GM19351 (cell line): ENCODE measurements around the gene PBX3.

ENCODE experiments used
- ATAC-seq: cut with Tn5 transposase; IDR thresholded peaks from one replicate; pipeline ENCODE4 v1.9.1; 2021; ENCODE audit warnings: mild to moderate bottlenecking, moderate library complexity; ENCODE audit not compliant: unreplicated experiment

Gene PBX3

DNA sequence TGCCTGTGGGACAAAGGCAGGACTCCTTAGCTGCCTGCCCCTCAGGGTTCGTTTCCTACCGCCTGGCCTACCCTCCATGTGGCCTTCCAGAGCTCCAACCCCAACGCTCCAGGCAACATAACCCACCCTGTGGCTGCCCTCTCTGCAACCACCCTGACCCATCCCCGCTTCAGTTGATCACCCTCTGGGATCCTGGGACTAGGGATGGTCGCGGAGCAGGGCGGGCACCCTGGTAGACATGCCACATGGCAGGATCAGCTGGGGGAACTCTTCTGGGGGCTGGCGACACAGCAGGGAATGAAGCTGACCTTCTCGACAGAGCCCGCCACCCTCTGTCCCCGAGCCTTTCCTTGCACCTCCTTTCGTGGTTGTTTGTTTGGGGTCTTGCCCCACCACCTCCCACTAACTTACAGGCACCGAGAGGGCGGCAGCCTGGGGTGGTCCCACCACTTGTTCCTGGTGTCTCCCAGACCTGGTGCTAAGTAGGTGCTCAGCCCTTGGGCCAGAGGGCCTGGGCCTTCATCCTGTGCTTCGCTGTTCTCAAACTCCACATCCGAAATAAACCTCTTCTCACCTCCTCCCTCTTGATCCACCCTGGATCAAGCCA is 243.1 kb downstream of the PBX3 start:
- no peak for ATAC-seq

DNA sequence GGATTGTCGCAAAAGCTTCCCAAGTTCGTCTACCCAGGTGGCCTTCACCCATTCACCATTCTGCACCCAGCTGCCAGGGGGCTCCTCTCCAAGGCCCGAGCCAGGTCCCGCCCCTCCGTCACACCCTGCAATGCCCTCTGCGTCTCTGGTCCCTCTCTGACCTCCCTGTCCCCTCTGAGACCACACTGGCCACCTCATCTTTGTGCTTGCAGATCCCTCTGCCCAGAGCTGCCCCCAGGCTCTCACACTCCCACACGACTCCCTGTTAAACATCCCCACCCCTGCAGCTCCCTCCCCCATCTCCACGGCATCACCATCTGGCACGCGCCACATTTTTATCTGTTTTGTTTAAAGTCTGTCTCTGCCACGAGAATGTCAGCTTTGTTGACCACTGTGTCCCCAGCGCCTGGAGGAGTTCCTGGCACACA is 243.6 kb downstream of the PBX3 start:
- no peak for ATAC-seq

DNA sequence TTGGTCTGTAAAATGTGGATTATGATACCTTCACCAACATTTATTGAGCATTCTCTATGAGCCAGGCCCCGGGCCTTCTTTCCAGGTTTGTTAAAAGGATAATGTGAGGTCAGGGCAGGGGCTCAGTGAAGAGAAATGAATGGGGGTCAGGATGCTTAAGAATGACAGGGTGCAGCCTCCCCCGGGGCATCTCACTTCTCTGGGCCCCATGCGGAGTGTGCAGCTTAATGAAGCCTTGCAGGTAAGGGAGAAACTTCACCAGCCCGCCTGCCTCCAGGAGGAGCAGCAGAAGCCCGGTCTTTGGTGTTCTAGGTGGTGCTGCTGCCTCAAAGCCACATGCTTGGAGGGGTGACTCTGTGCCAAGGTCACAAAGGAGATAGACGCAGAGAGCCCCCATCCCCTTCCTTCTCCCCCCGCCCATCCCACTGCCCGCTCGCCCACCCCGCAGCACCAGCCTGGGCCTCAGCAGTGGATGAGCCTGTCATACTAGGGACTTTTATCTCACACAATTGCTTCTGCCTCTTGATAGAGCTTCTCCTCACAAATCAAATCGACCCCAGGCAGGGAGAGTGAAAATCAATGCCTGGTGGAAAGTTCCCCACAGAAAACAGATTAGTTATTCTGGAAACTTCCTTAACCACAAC is 244.8 kb downstream of the PBX3 start:
- ATAC-seq: no peak

DNA sequence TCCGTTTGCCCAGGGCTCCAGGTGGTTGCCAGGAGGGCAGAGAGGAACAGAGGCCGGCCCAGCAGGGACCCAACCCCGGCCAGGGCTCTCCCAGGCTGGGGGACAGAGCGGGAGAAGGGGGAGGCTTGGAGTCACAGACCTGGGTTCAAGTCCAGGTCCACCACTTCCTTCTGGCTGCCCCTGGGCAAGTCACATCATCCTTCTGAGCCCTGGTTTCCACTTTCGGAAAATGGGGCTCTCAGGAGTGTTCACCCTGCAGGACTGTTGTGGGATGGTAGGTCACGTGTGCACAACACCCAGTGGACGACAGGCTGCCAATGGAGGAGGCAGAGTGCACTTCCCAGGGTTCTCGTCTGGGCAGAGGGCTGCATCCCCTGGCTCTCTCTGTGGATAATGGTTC is 245.4 kb downstream of the PBX3 start:
- ATAC-seq: no peak

DNA sequence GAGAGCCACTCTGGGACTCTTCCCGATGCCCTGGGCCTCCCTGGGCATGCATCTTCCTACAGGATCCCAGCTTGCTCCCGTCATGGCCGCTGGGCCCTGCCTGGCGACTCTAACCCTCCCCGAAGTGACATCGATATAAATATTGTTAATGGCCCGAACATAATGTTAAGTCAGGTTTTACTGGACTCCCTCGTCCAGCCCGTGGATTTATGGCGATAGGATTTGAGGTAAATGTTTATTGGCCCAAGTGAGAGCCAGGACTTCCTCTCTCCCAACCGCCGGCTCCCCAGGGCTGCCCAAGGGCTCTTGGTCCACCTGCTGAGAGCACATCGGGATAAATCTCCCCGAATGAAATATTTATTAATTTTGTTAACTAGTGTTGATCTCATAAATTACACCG is 246.3 kb downstream of the PBX3 start:
- no peak for ATAC-seq

DNA sequence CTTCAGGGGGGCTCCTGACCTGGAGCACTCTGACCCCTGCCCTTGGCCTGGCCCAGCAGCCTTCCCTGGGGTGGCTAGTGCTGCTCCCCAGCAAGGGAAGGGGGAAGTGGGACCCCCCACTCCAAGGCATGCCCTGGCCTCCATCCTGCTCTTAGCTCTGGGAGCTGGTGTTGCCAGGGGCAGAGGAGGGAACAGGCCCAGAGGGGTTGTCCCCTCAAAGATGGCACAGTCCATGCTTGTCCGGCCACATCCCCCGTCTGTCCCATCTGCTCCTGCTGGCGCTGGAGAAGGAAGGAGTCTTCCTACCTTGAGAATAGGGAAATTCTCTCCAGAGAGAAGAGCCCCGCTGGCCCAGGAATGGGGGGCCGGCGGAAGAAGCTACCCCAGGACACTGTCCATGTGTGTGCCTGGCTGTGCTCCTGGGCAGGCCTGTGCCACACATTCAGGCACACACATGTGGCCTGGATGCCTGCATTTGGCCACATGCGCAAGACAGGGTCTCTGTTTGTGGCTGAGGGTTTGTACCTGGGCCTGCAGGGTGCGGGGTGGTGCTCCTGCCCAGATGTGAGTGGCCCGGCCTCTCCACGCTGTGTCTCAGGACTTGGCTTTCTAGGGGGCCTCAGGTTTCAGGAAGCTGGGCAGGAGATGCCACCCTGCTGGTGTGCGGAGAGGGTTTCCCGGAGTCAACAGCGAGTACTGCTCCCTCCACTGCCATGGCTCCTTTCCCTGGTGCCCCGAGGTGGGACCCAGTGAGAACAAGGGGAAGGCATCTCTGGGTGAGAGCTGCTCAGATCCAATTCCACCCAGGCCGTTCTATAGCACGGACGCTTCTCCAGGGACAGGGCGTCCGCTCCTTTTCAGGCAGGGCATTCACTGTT is 247.1 kb downstream of the PBX3 start:
- ATAC-seq: no peak

DNA sequence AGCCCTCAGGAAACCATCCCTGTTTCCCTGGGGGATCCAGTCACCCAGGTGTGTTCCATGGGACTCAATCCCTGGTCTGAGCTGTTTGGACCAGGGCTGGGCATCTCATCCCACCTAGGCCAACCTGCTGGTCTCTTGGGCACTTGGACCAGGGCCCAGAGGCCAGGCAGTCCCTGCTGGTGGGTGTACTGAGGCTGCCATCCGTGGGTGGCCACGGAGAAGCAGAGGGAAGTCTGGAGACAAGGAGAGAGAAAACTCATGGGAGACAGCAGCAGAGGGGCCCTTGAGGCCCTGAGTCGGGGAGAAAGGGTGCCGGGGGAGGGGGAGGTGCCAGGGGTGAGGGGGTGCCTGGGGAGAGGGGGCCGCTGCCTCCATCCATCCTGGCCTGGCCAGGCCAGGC is 247.8 kb downstream of the PBX3 start:
- no peak for ATAC-seq

DNA sequence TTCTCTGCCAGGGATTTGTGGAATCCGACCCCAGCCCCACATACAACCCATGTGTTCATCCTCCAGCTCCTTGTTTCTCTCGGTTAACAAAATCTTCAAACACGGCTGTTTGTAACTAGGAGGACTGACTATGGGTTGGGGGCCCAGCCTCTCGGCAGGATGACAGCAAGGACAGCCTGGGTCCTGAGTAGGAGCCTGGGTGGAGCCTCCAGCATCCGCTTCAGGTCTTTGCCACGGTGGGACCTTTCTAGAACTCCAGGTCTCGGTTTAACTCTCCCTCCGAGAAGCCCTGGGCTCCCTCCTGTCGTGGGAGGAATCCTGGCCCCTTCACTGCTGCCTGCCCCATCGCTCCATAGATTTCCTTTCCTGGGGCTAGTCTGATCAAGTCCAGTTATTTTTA is 248.5 kb downstream of the PBX3 start:
- ATAC-seq: no peak

DNA sequence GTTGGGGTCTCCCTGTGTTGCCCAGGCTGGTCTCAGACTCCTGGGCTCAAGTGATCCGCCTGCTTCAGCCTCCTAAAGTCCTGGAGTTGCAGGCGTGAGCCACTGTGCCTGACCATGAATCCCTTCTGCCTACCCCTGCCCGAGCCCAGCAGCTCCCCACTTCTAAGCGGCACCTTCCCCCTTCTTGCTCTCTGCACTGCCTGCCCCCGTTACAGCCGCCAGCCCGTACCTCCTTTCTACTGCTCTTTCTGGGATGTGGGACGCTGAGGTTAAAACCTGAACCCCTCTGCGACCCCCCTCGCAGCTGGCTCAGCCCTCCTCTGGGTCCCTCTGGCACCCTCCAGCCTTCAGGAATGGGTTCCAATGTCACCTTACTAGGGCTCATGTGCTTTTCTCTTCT is 249.6 kb downstream of the PBX3 start:
- no peak for ATAC-seq

DNA sequence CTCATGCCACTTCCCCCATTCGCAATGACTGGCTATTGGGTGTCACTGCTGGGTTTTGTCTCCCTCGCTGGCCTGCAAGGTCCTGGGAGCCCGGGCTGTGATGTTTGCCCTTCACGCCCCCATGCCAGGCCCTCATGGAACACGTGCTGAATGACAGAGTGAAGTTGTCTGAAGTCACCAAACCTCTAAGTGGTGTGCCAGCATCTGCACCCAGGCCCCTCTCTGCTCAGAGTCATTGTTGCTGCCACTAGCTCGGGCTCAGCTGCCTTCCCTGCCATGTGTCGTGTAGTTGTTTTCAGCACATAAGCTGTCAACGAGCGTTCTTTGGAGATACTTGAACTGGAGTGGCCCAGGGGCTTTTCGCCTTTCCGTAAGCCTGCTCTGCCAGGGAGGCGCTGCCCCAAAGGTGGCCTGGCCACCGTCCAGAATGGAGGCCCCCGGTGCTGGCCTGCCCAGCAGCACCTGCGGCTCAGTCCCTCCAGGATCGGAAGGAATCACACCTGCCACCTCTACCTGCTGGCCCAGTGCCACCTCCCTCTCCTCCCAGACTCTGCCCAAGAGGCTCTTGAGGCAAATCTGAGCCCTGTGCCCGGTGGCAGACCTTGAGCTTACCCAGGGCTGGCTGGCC is 250.1 kb downstream of the PBX3 start:
- no peak for ATAC-seq

DNA sequence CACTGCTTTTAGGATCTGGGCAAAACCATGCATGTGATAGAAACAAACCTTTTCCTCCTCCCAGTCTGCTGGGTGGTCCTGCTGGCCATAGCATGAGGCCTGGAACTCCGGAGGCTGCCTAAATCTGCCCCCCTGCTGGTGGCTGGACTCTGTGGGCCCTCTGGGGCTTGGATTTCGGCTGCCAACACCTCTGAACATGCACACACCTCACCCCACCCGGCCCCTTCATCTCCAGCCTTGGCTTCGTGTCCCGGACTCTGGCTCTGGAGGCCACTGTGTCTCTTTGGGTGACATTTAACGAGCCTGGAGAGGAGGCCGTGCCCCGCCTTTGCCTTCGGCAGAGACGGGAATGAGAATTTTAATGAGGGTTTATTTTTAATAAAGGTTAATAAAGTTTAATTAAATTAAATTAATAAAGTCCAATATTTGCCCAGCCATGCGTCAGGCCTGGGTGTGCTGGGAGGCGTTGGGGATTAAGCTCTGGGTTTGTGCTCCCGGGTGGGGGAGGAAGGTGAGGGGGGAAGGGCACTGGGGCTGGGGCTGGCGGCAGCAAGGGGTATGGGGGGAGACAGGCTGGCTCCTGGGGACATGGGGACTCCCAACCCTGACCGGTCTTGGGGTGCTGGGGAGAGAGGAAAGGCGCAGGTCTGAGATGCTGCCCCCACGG is 251.8 kb downstream of the PBX3 start:
- ATAC-seq: no peak

DNA sequence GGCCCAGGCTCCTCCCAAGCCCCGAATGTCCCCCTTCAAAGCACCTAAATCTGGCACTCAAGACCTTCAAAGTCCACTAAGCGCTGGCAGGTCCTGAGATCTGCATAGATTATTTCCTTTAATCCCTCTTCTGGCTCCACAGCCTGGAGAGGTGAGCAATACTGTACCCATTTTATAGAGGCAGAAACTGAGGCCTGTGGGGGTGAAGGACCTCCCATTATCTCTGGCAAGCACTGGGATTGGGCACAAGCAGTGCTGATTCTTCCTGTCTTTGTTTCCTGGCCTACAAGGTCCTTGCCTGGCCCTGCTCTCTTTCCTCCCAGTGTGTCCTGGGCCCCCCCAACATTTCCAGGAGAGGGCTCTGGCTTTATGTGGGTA is 252.3 kb downstream of the PBX3 start:
- ATAC-seq: no peak

DNA sequence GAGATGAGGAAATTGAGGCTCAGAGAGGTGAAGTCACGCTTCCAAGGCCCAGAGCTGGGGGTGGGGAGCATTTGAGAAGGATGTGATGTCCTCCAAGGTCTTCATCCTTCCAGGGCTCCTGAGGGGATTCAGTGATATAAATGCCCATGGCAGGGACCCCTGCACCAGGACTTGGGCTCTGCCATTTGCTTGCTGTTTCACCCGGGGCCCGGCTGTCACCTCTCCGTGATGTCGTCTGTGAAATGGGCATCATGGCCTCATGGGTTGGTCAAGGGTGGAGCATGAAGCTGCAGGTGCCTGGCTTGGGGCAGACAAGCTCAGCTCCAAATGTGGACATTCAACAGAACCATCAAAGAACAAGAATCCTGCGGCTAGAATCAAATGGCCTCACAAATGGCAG is 253.1 kb downstream of the PBX3 start:
- ATAC-seq: no peak

DNA sequence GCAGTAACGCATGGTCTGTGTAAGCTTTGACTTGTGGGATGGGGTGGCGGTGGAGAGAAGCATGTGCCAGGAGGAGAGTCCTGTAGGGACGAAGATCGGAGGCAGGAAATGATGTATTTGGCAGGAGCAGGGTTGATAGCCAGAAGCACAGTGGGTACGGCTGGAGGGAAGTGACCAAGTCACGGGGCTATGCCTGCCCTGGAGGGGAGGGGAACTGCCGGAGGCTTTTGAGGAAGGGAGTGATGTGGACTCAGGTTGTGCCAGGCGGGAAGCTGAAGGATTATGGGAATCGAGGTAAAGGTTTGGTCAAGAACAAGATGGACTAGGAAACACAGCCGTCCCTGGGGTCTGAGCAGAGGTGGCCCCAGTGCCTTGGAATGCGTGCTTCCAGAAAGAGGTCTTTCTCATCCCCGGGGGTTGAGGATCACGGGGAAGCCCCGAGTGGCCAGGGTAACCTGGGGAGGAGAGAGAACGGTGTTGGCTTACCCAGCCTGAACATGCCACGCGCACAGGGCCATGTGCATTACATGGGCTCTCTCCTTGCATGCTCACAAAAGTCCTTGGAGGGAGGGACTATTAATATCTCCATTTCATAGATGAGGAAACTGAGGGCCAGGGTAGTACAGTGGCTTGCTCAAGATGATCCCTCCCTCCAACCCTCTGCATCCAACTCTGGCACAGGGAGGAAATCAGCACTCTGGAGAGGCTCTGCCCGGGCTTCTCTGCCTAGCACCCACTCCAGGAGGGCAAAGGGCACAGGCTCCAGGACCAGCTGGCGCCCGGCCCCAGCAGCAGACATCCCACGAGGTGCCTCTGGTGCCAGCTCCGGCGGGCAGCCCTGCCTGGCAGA is 253.8 kb downstream of the PBX3 start:
- no peak for ATAC-seq

DNA sequence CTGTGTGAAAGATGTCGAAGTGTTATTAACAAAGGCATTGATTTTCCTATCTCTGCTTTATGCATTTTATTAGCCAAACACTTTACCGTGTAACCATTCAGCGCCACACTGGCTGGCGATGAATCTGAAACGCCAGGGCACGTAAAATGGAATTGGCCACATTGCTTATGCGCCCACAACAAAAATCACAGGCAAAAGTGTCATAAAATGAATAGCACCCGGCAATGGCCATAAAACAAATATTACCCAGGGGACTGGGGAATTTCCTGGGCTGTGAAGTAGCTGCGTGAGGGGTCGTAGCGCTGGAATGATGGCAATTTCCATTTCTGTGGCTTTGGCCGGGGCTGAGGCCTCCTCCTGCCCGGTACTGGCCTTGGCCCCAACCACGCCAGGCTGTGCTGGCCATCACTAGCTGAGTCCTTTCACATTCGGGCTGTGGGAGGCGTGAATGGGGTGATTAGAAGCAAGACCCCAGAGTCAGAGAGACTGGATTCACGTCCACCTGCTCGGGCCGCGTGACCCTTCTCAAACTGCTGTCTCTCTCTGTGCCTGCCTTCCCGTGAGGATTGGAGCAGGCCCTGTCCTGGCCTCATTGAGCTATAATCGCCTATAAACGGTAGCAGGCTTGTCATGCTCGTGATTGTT is 254.5 kb downstream of the PBX3 start:
- no peak for ATAC-seq

DNA sequence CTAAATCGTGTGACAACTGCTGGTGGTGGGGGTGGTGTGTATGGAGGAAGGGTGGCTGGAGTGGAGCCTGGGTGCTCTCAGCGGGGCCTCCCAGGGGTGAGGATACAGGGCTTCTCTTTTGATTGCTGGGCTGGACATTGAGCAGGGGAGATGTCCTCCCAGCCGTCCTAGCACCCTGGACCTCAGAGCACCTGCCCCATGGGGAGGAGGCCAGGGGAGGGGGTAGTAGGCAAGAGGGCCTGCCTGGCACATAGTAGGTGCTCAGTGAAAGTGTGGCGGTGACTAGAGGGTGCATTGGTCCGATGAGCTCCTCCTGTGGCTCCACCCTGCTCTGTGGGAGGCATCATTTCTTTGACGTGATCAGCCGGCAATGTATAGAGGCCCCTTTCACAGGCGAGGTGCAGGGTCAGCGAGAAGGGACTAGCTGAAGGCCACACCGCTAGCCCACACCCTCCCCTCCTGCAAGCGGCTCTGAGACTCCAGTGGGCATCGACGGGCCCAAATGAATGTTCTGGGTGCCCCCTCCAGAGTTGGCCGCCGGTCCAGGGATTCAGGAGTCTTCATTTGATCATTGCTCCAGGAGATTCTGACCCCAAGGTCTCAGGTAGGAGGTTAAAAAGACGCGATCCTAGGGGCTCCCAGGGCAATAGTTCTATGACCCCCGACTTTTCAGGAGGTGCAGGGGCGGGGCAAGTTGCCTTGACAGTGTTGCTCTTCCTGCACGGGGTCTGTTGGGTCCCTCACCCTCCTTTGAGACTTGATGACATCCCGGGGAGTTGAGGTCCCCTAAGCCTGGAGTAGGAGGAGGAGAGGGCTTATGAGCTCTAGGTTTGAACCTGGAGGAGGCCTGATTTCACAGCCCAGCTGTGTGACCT is 255.5 kb downstream of the PBX3 start:
- no peak for ATAC-seq

DNA sequence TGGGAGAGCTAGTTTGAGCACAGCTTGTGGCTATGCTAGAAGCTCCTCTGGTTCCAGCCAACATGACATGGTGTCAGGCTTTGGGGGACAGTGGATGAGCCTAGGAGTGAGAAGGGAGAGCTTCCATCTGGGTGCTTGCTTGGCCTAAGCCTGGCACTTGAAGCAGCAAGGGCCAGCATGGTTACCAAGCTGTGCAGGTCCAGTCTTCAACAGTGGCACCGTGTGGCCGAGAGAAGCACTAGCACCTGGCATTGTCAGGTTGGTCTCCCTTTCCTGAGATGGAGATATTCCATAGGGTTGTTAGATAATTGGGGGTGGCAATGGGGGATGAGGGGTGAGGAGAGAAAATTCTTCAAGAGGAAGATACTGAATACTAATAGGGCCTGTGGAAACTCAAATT is 261.9 kb downstream of the PBX3 start:
- ATAC-seq: no peak

DNA sequence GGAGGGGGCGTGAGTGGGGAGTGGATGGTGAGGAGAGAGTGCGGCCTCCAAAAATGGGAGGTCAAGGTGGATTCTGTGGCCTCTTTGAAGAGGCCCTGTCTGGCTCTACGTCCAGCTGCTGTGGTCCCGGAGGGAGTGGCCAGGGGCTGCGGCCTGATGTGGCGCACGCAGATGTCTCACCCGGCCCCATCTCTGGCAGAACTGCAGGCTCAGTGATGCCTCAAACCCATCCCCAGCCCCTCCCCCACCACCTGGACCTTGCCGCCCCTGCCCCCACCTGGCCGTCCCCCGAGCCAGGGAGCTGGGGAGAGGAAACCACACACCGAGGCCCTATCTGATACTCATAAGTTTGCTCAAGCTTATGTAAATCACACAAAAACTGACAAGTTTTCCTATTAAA is 267.6 kb downstream of the PBX3 start:
- ATAC-seq: no peak

DNA sequence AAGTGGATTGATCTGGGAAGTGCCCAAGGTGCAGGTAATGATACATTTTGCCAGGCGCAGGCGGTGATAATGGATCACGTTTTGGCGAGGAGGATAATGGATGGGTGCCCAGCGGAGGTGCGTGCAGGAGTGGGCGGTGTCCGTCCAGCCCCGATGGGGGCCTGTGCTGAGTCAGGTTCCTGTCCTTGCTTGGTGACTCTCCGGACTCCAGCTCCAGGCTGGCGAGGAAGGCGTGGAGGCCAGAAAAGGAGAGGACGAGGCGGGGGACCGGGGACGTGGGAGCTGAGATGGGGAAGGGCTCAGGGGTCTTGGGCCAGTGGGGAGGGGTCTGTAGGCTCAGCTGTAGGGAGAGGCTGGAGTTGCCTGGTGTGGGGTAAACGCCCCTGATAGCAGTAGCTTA is 268.3 kb downstream of the PBX3 start:
- no peak for ATAC-seq
